ENCODE results near the gene HLCS.

DNA sequence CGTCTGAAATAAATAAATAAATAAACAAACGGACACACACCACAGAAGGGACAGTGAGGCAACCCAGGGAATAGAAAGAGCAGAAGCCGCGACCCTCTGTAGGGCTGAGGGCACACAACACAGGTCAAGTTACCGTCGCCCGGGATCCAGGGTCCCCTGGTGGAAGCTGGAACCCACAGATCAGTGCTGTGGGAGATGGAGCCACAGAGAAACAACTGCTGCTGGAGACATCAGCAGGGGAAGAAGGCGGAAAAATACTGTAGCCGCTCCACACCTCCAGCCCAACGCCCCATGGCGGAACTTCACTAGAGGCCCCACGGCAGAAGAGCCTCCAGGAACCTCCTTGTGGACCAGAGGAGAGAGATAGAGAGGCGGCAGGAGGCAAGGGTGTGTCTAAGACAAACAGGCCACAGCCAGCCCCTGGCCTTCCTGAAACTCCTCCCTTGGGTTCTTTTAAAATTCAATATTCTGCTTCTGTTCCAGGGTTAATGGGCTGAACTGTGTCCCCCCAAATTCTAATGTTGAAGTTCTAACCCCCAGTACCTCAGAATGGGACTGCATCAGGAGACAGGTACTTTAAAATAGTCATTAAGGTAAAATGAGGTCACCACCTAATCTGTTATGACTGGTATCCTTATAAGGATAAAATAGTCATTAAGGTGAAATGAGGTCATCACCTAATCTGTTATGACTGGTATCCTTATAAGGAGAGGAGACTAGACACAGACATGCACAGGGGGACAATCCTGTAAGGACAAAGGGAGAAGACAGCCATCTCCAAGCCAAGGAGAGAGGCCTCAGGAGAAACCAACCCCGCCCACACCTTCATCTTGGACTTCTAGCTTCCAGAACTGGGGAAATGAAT is 7.7 kb upstream of the HLCS start:
- no peak for TF ChIP-seq CTCF (conservative IDR thresholded peaks at IDR 0.05 in 1 of 2, IDR thresholded peaks at IDR 0.05 in 1 of 2; ENCODE audit: low read depth in 1 of 2, low read length in 2 of 2)
- no peak for TF ChIP-seq EZH2 (IDR thresholded peaks at IDR 0.05; ENCODE audit: low read length, missing control alignments)
